SJSA1 (cell line): ENCODE data around the gene KCNQ5. TPM values are rescaled to one million over a fixed set of nuclear protein-coding genes. Genes with fewer than 3 reads are reported as not detected.
"Not testable (repeated sequence)": the region's sequence is repeated elsewhere in the genome, so short reads cannot be mapped to it uniquely, and the experiment has no call there.

Experiments
- DNase-seq, 2 experiments: peaks; one replicate each; pipeline ENCODE4 v3.0.0-alpha.2; 2015 to 2020; ENCODE audit warnings: low spot score in 2 of 2, low read depth in 1 of 2
- H3K27ac ChIP-seq: fragments of 250-450 bp; sonication (Bioruptor Pico); 2 replicates; pipeline ENCODE4 v1.5.1; 2020; ENCODE audit warnings: mild to moderate bottlenecking, moderate library complexity
- H3K27me3 ChIP-seq: fragments of 250-450 bp; sonication (Bioruptor Pico); replicated peaks from 2 replicates; pipeline ENCODE4 v1.5.1; 2020; ENCODE audit warnings: mild to moderate bottlenecking, moderate library complexity
- H3K36me3 ChIP-seq: fragments of 250-450 bp; sonication (Bioruptor Pico); 2 replicates; pipeline ENCODE4 v1.5.1; 2020; ENCODE audit warnings: mild to moderate bottlenecking
- H3K4me1 ChIP-seq: fragments of 250-450 bp; sonication (Bioruptor Pico); replicated peaks from 2 replicates; pipeline ENCODE4 v1.6.1; 2021; ENCODE audit warnings: mild to moderate bottlenecking
- H3K4me3 ChIP-seq: fragments of 250-450 bp; sonication (Bioruptor Pico); 2 replicates; pipeline ENCODE4 v1.5.1; 2020; ENCODE audit warnings: mild to moderate bottlenecking
- H3K9me3 ChIP-seq: fragments of 250-450 bp; sonication (Bioruptor Pico); replicated peaks from 2 replicates; pipeline ENCODE4 v1.5.1; 2020; ENCODE audit warnings: mild to moderate bottlenecking
- total RNA-seq: library from RNA; depleted of rRNA; stranded (reverse); fragments of >200 nt; shearing (Covaris generic); gene quantifications from 2 replicates; pipeline ENCODE4 v1.2.3, GENCODE V29; 2014

The KCNQ5 gene
- total RNA-seq, 1 experiment from 2014 or later, result 0.97 TPM

- H3K9me3 ChIP-seq, result no peaks in the 10 kb centered on the region
- H3K27ac ChIP-seq, result no peak overlapping the region
- no peaks in the 10 kb centered on the region for H3K4me1 ChIP-seq
- no peak overlapping the region for H3K4me3 ChIP-seq
- no peaks in the 10 kb centered on the region for H3K27me3 ChIP-seq
- H3K36me3 ChIP-seq, result no peaks in the 10 kb centered on the region
- DNase-seq, result no peak
Observed at GRCh38 chr6:73207221-73207837, 585.5 kb downstream of the KCNQ5 start.

GRCh38 chr6:73209117-73209516 lies 587.3 kb downstream of the KCNQ5 start:
- Histone ChIP-seq H3K36me3 (no peaks in the 10 kb centered on the region), H3K4me3 (no peak overlapping the region), H3K27me3 (no peaks in the 10 kb centered on the region), H3K27ac (no peak overlapping the region), H3K9me3 (no peaks in the 10 kb centered on the region), H3K4me1 (no peaks in the 10 kb centered on the region)
- no peak for DNase-seq

- no peaks in the 10 kb centered on the region for H3K9me3 ChIP-seq
- H3K36me3 ChIP-seq, result no peaks in the 10 kb centered on the region
- no peak for DNase-seq
- no peaks in the 10 kb centered on the region for H3K4me1 ChIP-seq
- H3K27me3 ChIP-seq, result no peaks in the 10 kb centered on the region
- no peak overlapping the region for H3K4me3 ChIP-seq
- H3K27ac ChIP-seq, result no peak overlapping the region
Observed at GRCh38 chr6:73216859-73217258, 595.0 kb downstream of the KCNQ5 start.

- Histone ChIP-seq H3K27ac (no peak within 1 kb of the TSS), H3K36me3 (no peaks in the 10 kb centered on the region), H3K4me3 (no peak within 1 kb of the TSS), H3K4me1 (no peaks in the 10 kb centered on the region), H3K9me3 (no peaks in the 10 kb centered on the region), H3K27me3 (no peaks in the 10 kb centered on the region)
- DNase-seq, result no peak
Observed at GRCh38 chr6:73225396-73225795, 603.5 kb downstream of the KCNQ5 start, which contains the start of gene KHDC1L. TSS of gene KHDC1L (minus strand) at chr6:73225496. CDS start at chr6:73225408, 88 bp downstream.

GRCh38 chr6:73227606-73228255 lies 605.9 kb downstream of the KCNQ5 start:
- Histone ChIP-seq H3K4me3 (no peak overlapping the region), H3K4me1 (no peaks in the 10 kb centered on the region), H3K27me3 (no peaks in the 10 kb centered on the region), H3K36me3 (no peaks in the 10 kb centered on the region), H3K27ac (no peak overlapping the region), H3K9me3 (no peaks in the 10 kb centered on the region)
- DNase-seq, result no peak

GRCh38 chr6:73231986-73232391 lies 610.1 kb downstream of the KCNQ5 start:
- Histone ChIP-seq H3K4me1 (no peaks in the 10 kb centered on the region), H3K27me3 (no peaks in the 10 kb centered on the region), H3K36me3 (no peaks in the 10 kb centered on the region), H3K4me3 (no peak overlapping the region), H3K27ac (no peak overlapping the region), H3K9me3 (no peaks in the 10 kb centered on the region)
- no peak for DNase-seq

- no peaks in the 10 kb centered on the region for H3K27me3 ChIP-seq
- no peaks in the 10 kb centered on the region for H3K9me3 ChIP-seq
- no peak overlapping the region for H3K4me3 ChIP-seq
- H3K4me1 ChIP-seq, result no peaks in the 10 kb centered on the region
- H3K27ac ChIP-seq, result no peak overlapping the region
- H3K36me3 ChIP-seq, result no peaks in the 10 kb centered on the region
- DNase-seq, result no peak
Observed at GRCh38 chr6:73233048-73233447, 611.2 kb downstream of the KCNQ5 start.

- not testable (repeated sequence) for H3K4me3 ChIP-seq, H3K27me3 ChIP-seq, DNase-seq, H3K27ac ChIP-seq, H3K36me3 ChIP-seq, H3K9me3 ChIP-seq, H3K4me1 ChIP-seq
Observed at GRCh38 chr6:73233971-73234370, 612.1 kb downstream of the KCNQ5 start.

GRCh38 chr6:73234733-73235132 lies 612.9 kb downstream of the KCNQ5 start:
- Histone ChIP-seq H3K4me1 (no peaks in the 10 kb centered on the region), H3K27me3 (no peaks in the 10 kb centered on the region), H3K9me3 (no peaks in the 10 kb centered on the region), H3K27ac (no peak overlapping the region), H3K36me3 (no peaks in the 10 kb centered on the region), H3K4me3 (no peak overlapping the region)
- DNase-seq, result no peak

GRCh38 chr6:73236144-73236750 lies 614.4 kb downstream of the KCNQ5 start:
- H3K27me3 ChIP-seq, result no peaks in the 10 kb centered on the region
- H3K4me3 ChIP-seq, result no peak overlapping the region
- H3K36me3 ChIP-seq, result no peaks in the 10 kb centered on the region
- no peak overlapping the region for H3K27ac ChIP-seq
- no peaks in the 10 kb centered on the region for H3K9me3 ChIP-seq
- no peaks in the 10 kb centered on the region for H3K4me1 ChIP-seq
- DNase-seq, result peak in 1 of 2 experiments; percentile 5

- no peaks in the 10 kb centered on the region for H3K4me1 ChIP-seq
- no peaks in the 10 kb centered on the region for H3K36me3 ChIP-seq
- H3K4me3 ChIP-seq, result no peak overlapping the region
- H3K27ac ChIP-seq, result no peak overlapping the region
- no peaks in the 10 kb centered on the region; the same call in 1 of the 2 replicates for H3K27me3 ChIP-seq
- no peaks in the 10 kb centered on the region for H3K9me3 ChIP-seq
- no peak for DNase-seq
Observed at GRCh38 chr6:73240730-73241129, 618.9 kb downstream of the KCNQ5 start.

- no peaks in the 10 kb centered on the region for H3K36me3 ChIP-seq
Observed at GRCh38 chr6:73242001-73242400, 620.1 kb downstream of the KCNQ5 start.

More at GRCh38 chr6:73242001-73242400, 620.1 kb downstream of the KCNQ5 start:
- no peak overlapping the region for H3K27ac ChIP-seq
- no peak for DNase-seq
- no peaks in the 10 kb centered on the region; the same call in 1 of the 2 replicates for H3K27me3 ChIP-seq
- no peak overlapping the region for H3K4me3 ChIP-seq
- H3K4me1 ChIP-seq, result no peaks in the 10 kb centered on the region
- H3K9me3 ChIP-seq, result no peaks in the 10 kb centered on the region
